Adrenal gland (tissue), 5 donors: Measurements from ENCODE around the gene BACH1.
"Not testable (repeated sequence)": the region's sequence is repeated elsewhere in the genome, so short reads cannot be mapped to it uniquely, and the experiment has no call there.

Experiments
- CTCF ChIP-seq, 6 experiments: fragments of 450-650 bp in 4 of 6; fragments of 200-600 bp in 2 of 6; sonication (generic) in 1 of 6; IDR thresholded peaks; 1 replicate in 5 of 6; 2 replicates in 1 of 6; pipeline versions ENCODE4 v1.5.1 to v1.8.0; 2016 to 2021; ENCODE audit warnings: antibody characterized with exemption in 6 of 6, mild to moderate bottlenecking in 2 of 6, moderate library complexity in 1 of 6
- POLR2A ChIP-seq, 2 donors: fragments of 450-650 bp; IDR thresholded peaks; one replicate each; pipeline ENCODE4 v1.6.1; 2017; ENCODE audit warnings: antibody characterized with exemption in 2 of 2, mild to moderate bottlenecking in 2 of 2, moderate library complexity in 1 of 2
- donor health status: DM: no; HTN: no; CAD: no.

GRCh38 chr21:29356810-29357209, 58.1 kb downstream of the BACH1 start:
- TF ChIP-seq CTCF, POLR2A (IDR thresholded peaks at IDR 0.05): not testable (repeated sequence)
